ENCODE measurements around the gene GPR25. TPM values are rescaled to one million over a fixed set of nuclear protein-coding genes. Genes with fewer than 3 reads are reported as not detected.
"Not testable (repeated sequence)": the region's sequence is repeated elsewhere in the genome, so short reads cannot be mapped to it uniquely, and the experiment has no call there.

Gene GPR25
- total RNA-seq, 2 donors from 2014 or later: not detected

DNA sequence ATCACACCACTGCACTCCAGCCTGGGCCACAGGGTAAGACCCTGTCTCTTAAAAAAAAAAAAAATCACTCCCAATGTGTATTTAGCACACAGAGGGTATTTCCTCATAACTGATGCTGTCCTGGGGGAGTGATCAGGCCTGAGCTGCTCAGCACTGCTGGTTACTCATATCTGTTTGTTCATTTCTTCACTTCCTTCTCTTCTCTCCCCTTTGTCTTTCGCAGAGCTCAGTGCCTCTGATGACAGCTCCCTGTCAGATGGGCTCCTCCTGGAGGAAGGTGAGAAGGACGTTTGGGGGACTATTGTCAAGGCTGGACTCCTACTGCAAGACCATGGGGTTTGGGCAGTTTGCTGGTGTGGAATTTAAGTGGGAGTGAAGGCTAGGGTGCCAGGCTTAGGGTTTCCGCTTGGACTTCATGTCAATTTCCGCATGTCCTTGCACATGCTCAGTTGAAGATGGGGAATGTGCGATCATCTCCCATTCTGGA lies 34.9 kb downstream of the GPR25 start:
- Histone ChIP-seq H3K27me3 (replicated peaks; ENCODE audit: insufficient read depth) (no peaks in the 10 kb centered on the region), H3K9me3 (no peaks in the 10 kb centered on the region), H3K4me1 (ENCODE audit: control insufficient read depth in 1 of 2, low read depth in 2 of 2) (no peaks in the 10 kb centered on the region), H3K36me3 (no peaks in the 10 kb centered on the region), H3K4me3 (no peak overlapping the region), H3K27ac (no peak overlapping the region)
- DNase-seq (ENCODE audit: low spot score) (no peak), ATAC-seq (ENCODE audit: insufficient number of reproducible peaks, low FRiP score, low read depth) (no peak)
- TF ChIP-seq, protein P1, sequence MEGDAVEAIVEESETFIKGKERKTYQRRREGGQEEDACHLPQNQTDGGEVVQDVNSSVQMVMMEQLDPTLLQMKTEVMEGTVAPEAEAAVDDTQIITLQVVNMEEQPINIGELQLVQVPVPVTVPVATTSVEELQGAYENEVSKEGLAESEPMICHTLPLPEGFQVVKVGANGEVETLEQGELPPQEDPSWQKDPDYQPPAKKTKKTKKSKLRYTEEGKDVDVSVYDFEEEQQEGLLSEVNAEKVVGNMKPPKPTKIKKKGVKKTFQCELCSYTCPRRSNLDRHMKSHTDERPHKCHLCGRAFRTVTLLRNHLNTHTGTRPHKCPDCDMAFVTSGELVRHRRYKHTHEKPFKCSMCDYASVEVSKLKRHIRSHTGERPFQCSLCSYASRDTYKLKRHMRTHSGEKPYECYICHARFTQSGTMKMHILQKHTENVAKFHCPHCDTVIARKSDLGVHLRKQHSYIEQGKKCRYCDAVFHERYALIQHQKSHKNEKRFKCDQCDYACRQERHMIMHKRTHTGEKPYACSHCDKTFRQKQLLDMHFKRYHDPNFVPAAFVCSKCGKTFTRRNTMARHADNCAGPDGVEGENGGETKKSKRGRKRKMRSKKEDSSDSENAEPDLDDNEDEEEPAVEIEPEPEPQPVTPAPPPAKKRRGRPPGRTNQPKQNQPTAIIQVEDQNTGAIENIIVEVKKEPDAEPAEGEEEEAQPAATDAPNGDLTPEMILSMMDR (IDR thresholded peaks at IDR 0.05): no peak

DNA sequence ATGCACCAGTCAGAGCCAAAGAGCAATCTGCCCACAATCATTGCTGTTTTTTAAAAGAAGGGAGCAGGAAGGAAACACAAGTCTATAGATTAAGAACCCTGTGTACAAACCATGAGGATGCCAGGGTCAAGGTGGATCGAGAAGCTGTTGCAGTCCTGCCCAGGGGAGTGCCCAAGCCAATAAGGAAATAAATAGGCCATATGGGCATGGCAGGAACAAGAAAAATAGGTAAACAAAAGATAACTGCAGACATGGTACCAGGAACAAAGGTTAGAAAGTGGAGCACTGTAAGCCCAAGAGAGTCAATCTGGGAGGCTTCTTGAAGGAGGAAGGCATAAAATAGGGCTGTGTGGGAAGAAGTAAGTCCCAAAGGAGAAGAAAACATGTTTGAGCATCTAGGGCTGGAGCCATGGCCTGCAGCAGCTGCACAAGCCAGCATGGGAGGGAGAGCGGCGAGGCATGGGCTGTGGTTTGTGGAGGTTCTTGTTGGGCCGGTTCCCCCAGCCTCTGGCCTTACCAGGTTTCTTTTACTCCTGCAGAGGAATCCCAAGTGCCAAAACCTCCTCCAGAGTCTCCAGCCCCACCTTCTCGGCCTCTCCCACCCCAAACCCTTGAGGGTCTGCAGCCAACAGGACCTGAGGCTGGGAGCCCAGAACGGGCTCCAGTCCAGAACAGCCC lies 35.5 kb downstream of the GPR25 start:
- Histone ChIP-seq H3K36me3 (no peaks in the 10 kb centered on the region), H3K27me3 (replicated peaks; ENCODE audit: insufficient read depth) (no peaks in the 10 kb centered on the region), H3K4me1 (ENCODE audit: control insufficient read depth in 1 of 2, low read depth in 2 of 2) (no peaks in the 10 kb centered on the region), H3K9me3 (no peaks in the 10 kb centered on the region), H3K27ac (no peak overlapping the region), H3K4me3 (no peak overlapping the region)
- TF ChIP-seq, protein P1 (IDR thresholded peaks at IDR 0.05): no peak
- DNase-seq (ENCODE audit: low spot score) (no peak), ATAC-seq (ENCODE audit: insufficient number of reproducible peaks, low FRiP score, low read depth) (no peak)

DNA sequence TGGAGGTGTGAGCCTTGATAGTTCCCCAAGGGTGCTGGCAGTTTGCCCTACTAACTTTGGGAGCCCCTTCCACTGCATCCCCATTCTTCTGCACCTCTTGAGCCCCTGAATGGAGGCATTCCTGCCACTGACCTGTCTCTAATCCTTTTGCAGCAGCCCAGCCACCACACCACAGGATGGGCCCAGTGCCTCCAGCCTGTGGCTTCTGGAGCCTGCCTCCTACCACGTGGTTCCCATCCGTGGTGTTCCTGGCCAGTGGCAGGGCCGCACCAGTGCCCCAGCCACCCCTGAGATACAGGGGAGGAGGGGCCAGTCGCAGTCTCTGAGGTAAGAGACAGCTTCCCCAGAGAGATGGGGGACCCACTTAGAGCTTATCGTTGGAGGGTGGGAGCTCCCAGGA lies 36.3 kb downstream of the GPR25 start:
- H3K4me1 ChIP-seq (ENCODE audit: control insufficient read depth in 1 of 2, low read depth in 2 of 2): no peaks in the 10 kb centered on the region
- H3K27me3 ChIP-seq (replicated peaks; ENCODE audit: insufficient read depth): no peaks in the 10 kb centered on the region
- no peak overlapping the region for H3K27ac ChIP-seq
- DNase-seq (ENCODE audit: low spot score) (no peak), ATAC-seq (ENCODE audit: insufficient number of reproducible peaks, low FRiP score, low read depth) (no peak)
- H3K36me3 ChIP-seq: no peaks in the 10 kb centered on the region
- no peak overlapping the region for H3K4me3 ChIP-seq
- no peaks in the 10 kb centered on the region for H3K9me3 ChIP-seq
- TF ChIP-seq, protein P1 (IDR thresholded peaks at IDR 0.05): no peak

DNA sequence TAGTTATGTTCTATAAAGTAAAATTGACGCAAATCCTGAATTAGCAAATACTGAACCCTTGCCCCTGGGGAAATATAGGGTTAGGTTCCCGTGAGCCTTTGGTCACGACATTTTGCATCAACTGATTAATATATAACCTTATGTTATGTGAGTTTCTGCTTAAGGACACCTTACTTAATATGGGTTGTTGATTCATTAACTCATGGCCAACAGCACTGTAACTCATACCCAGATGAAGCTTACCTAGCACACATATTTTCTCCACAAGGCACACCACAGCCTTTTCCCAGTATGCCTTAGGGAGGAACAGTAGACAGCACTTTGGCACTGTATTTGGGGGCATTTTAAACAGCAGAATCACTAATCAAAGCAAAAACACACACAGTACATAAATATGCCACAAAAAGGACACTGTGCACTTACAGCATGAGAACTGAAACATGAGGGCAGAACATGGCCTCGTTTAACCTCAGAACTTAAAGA lies 37.0 kb downstream of the GPR25 start:
- H3K4me1 ChIP-seq (ENCODE audit: control insufficient read depth in 1 of 2, low read depth in 2 of 2): no peaks in the 10 kb centered on the region
- no peak overlapping the region for H3K27ac ChIP-seq
- ATAC-seq (ENCODE audit: insufficient number of reproducible peaks, low FRiP score, low read depth): no peak
- H3K4me3 ChIP-seq: no peak overlapping the region
- no peaks in the 10 kb centered on the region for H3K36me3 ChIP-seq
- no peak for DNase-seq (ENCODE audit: low spot score)
- TF ChIP-seq, protein P1 (IDR thresholded peaks at IDR 0.05): no peak
- no peaks in the 10 kb centered on the region for H3K9me3 ChIP-seq
- no peaks in the 10 kb centered on the region for H3K27me3 ChIP-seq (replicated peaks; ENCODE audit: insufficient read depth)

DNA sequence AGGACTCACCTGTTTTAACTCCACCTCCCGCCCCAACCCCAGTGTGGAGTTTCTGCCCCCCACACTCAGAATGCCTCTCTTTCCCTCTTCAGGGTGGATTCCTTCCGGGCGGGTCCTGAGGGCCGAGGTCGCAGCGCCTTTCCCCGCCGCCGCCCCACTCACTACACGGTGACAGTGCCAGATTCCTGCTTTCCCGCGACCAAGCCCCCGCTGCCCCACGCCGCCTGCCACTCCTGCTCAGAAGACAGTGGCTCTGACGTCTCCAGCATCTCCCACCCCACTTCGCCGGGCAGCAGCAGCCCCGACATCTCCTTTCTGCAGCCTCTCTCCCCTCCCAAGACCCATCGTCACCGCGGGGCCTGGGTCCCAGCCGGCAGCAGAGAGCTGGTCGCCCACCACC lies 38.6 kb downstream of the GPR25 start:
- TF ChIP-seq, protein P1 (IDR thresholded peaks at IDR 0.05): no peak
- Histone ChIP-seq H3K36me3 (no peaks in the 10 kb centered on the region), H3K4me3 (no peak overlapping the region), H3K27ac (no peak overlapping the region), H3K4me1 (ENCODE audit: control insufficient read depth in 1 of 2, low read depth in 2 of 2) (no peaks in the 10 kb centered on the region), H3K27me3 (replicated peaks; ENCODE audit: insufficient read depth) (no peaks in the 10 kb centered on the region), H3K9me3 (no peaks in the 10 kb centered on the region)
- DNase-seq (ENCODE audit: low spot score): no peak
- ATAC-seq (ENCODE audit: insufficient number of reproducible peaks, low FRiP score, low read depth): no peak

DNA sequence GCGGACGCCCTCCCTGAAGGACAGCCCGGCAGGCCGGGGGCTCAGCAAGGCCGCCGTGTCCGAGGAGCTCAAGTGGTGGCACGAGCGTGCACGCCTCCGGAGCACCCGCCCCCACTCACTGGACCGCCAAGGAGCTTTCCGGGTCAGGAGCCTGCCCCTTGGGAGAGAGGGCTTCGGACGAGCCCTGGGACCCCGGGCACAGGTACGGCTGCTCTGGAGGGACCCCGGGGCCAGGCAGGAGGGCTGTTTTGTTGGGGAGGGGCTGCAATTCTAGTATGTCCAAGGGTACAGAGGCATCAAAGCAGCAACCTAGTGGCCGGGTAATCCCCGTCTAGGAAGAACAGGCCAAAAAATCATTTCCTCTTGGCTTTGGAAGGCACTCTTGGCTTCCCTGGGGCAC lies 39.2 kb downstream of the GPR25 start:
- not testable (repeated sequence) for H3K27me3 ChIP-seq (replicated peaks; ENCODE audit: insufficient read depth); H3K36me3 ChIP-seq; H3K4me3 ChIP-seq; ATAC-seq (ENCODE audit: insufficient number of reproducible peaks, low FRiP score, low read depth); H3K9me3 ChIP-seq; H3K27ac ChIP-seq; DNase-seq (ENCODE audit: low spot score); H3K4me1 ChIP-seq (ENCODE audit: control insufficient read depth in 1 of 2, low read depth in 2 of 2)

All from thoracic aorta (tissue), 2 donors.